Subcutaneous adipose tissue (tissue), 4 donors: ENCODE measurements around the gene UFD1. TPM values are rescaled to one million over a fixed set of nuclear protein-coding genes. Genes with fewer than 3 reads are reported as not detected.

Source experiments
- total RNA-seq, 4 donors: library from RNA; depleted of rRNA; stranded (reverse); fragments of >200 nt; gene quantifications; one replicate each; pipeline ENCODE4 v1.1.0, GENCODE V29; 2016
- TF ChIP-seq, protein P1 (sequence below): fragments of 450-650 bp; IDR thresholded peaks from one replicate; pipeline ENCODE4 v1.5.1; 2016; ENCODE audit warnings: low read depth, mild to moderate bottlenecking, control low read depth, antibody characterized with exemption, moderate library complexity

The UFD1 gene, protein sequence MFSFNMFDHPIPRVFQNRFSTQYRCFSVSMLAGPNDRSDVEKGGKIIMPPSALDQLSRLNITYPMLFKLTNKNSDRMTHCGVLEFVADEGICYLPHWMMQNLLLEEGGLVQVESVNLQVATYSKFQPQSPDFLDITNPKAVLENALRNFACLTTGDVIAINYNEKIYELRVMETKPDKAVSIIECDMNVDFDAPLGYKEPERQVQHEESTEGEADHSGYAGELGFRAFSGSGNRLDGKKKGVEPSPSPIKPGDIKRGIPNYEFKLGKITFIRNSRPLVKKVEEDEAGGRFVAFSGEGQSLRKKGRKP
- 10 to 100 TPM; 33.9 to 43.6 (median 35.4) TPM for total RNA-seq

DNA sequence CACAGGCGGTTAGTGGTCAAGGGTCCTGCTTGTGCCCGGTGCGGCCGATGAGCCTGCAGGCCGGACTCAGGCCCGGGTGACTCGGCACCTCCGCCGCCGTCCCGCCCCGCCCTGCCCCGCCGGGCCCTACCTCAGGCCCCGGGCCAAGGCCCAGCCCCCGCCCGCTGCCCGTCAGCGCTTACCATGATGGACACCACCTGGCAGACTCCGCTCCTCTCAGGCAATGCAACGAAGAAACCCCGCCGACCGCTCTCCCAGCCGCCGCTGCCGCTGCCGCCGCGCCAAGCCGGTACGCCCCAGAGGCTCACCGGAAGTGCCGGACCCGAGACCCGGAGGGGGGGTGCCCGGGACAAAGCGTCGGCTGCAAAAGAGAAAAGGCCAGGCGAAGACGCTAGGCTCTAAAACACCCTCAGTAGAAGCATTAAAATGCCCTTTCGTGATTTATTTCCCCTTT is at the start of gene UFD1:
TSS of gene UFD1 (minus strand) at position 293 of the 454 bp plus-strand sequence. CDS start at position 185, 108 bp downstream.
- TF ChIP-seq, protein P1, sequence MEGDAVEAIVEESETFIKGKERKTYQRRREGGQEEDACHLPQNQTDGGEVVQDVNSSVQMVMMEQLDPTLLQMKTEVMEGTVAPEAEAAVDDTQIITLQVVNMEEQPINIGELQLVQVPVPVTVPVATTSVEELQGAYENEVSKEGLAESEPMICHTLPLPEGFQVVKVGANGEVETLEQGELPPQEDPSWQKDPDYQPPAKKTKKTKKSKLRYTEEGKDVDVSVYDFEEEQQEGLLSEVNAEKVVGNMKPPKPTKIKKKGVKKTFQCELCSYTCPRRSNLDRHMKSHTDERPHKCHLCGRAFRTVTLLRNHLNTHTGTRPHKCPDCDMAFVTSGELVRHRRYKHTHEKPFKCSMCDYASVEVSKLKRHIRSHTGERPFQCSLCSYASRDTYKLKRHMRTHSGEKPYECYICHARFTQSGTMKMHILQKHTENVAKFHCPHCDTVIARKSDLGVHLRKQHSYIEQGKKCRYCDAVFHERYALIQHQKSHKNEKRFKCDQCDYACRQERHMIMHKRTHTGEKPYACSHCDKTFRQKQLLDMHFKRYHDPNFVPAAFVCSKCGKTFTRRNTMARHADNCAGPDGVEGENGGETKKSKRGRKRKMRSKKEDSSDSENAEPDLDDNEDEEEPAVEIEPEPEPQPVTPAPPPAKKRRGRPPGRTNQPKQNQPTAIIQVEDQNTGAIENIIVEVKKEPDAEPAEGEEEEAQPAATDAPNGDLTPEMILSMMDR: no peak

DNA sequence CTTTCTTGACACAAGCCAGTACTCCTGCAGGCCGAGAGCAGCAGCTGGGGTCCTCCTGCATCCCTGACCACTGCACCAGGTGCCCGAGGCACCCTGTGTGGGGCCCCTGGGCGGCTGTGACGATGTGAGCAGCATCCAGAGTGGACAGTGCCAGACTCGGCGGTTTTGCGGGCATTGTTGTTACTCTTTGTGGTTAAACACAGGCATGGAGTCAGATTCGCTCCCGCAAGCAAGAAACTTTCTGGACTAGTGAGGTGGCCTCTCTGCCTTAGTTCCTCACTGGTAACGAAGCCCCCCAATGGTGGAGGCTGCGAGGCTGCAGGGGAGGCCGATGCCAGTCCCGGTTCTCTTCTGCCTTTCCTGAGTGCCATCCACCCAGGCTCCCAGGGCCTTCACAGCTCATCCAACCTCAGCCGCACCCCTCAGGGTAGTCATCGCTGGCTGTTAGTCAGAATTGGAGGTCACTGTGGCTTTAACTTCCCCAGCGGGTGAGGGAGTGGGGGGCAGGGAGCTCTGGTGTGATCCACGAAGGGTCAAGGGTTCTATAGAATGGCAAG is 48.9 kb upstream of the UFD1 start:
- TF ChIP-seq, protein P1: no peak

DNA sequence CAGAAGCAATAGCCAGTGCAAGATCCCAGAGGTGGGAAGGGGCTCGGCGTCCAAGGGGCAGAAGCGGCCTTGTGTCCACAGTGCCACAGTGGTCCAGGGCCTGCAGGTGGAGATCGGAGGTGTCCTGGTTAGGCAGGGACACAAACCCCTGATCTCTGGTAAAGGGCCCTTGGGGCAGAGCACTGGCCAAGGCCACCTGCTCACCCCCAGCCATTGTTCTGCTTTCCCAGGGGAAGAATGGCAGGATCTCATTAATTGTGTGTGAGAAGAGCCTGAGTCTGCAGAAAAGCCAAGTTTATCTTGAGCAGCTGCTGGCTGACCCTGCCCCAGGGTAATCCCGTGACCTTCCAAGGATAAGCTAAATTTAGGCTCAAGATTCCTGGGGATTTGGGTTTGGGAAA is 48.3 kb upstream of the UFD1 start:
- TF ChIP-seq, protein P1: no peak

DNA sequence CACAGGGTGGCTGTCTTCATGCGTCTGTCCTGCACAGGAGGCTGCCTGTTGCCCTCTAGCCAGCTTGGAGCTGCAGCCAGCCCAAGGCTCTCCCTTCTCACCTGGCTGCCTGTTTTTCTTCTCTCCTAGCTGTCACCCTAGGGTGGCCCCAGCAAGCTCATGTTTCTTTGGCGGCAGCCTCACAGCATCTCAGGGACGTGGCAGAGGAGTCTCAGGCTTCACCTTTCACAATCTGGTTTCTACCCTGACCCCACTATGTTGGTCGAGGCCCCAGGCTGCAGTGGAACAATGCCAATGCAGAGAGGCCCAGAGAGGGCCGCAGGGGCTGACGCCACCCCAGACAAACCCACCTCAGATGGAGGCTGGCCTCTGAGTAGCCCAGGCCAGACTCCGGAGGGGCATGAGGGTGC is 47.7 kb upstream of the UFD1 start:
- TF ChIP-seq, protein P1: no peak

DNA sequence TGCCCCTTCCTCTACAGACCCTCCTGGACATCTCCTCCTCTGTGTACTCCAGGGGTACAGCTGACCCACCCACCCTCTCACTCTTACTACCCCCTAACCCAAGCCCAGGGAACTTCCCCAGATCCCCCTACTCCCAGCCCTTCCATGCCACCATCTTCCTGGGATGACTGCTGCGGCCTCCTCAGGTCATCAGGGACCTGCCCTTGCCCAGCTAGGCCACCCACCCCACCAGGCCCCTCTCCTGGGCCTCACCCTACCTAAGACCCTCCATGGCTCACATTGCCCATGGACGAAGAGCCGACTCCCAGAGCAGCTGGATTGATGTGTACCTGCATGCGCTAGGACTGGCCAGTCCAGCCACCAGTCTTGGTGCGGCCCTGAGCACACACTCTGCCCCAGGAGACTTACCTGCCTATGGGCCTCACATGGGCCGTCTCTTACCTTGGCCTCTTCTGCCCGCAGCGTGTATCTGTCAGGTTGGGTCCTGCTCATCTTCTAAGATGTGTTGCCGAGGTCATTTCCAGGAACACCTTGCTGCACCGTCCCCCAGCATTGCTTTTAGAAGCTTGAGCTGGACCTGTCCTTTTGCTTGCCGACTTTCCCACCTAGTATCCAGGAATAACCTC is 47.2 kb upstream of the UFD1 start:
- TF ChIP-seq, protein P1: no peak

DNA sequence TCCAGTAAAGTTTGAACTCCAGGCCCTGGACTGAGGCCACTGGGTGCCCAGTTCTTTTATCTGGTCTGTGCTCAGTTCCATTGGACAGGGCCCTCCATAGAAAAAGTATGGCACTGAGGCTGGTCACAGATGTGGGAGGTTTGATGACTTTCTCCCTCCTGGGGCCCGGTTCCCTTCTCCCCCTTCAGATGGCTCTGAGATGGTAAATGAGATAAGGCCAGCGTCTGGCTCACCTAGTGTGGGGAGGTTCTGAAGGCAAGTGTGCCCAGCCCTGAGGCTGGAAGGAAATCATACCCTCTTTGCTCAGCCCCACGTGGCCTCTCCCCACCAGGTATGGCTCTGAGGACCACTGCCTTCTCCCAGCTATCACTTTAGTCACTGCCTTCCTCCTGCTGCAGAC is 46.7 kb upstream of the UFD1 start:
- TF ChIP-seq, protein P1: no peak

DNA sequence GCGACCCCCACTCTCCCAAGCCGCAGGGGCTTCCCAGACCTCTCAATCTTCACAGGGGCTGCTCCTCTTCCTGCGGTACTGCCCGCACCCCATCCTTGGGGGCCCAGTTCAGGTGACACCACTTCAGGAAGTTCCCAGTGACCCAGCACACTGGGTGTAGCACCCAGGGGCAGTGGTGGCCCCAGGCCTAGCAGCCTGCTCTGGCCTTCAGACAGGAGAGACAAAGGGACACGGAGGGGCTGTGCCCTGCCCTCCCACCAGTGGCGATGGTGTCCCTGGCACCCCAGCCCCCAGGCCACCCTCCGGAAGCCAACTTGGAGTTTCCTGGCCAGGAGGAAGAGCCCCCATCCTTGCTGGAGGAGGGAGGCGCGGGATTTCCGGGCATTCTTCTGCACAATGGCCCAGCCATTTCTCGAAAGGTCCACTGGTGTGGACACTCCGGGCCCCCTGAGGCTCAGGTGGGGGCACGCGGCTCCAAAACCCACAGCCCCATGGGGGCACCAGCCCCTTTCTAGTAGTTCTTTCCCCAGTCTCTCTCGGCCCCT is 46.2 kb upstream of the UFD1 start:
- TF ChIP-seq, protein P1: no peak
